Loucy (cell line): Measurements from ENCODE around the gene LRRTM2.

Experiments
- CTCF ChIP-seq: fragments of 200-600 bp; sonication (generic); conservative IDR thresholded peaks from 2 replicates; pipeline ENCODE4 v1.5.1; 2014; ENCODE audit warnings: mild to moderate bottlenecking, antibody characterized with exemption, low read length
- EZH2phosphoT487 ChIP-seq: fragments of 200-600 bp; IDR thresholded peaks from 2 replicates; pipeline ENCODE4 v1.6.1; 2018; ENCODE audit warnings: antibody characterized with exemption, mild to moderate bottlenecking, moderate library complexity, borderline replicate concordance

GRCh38 chr5:138872841-138873465, 2.2 kb downstream of the LRRTM2 start:
- TF ChIP-seq CTCF (no peak), EZH2phosphoT487 (no peak)
